Endothelial cell (in vitro differentiated cells): Measurements from ENCODE around the gene SUN3. TPM values are rescaled to one million over a fixed set of nuclear protein-coding genes. Genes with fewer than 3 reads are reported as not detected.
A peak's percentile ranks its signal among the peaks of the same experiment; 100 is the strongest.
"Not testable (repeated sequence)": the region's sequence is repeated elsewhere in the genome, so short reads cannot be mapped to it uniquely, and the experiment has no call there.

Experiments used
- DNase-seq: peaks from one replicate; pipeline ENCODE4 v3.0.0; 2021; ENCODE audit warnings: low spot score
- H3K27ac Mint-ChIP-seq: one replicate; pipeline ENCODE4 v1.8.0; 2021; ENCODE audit warnings: mixed read lengths, inconsistent platforms; ENCODE audit not compliant: unreplicated experiment
- H3K27me3 Mint-ChIP-seq: one replicate; pipeline ENCODE4 v1.8.0; 2021; ENCODE audit warnings: mild to moderate bottlenecking, moderate library complexity, mixed read lengths, inconsistent platforms; ENCODE audit not compliant: unreplicated experiment
- H3K36me3 Mint-ChIP-seq: one replicate; pipeline ENCODE4 v1.8.0; 2021; ENCODE audit warnings: mild to moderate bottlenecking, low read depth, mixed read lengths, inconsistent platforms; ENCODE audit not compliant: unreplicated experiment
- H3K4me1 Mint-ChIP-seq: one replicate; pipeline ENCODE4 v1.8.0; 2021; ENCODE audit warnings: mild to moderate bottlenecking, mixed read lengths, inconsistent platforms; ENCODE audit not compliant: unreplicated experiment
- H3K4me3 Mint-ChIP-seq: one replicate; pipeline ENCODE4 v1.8.0; 2021; ENCODE audit warnings: mild to moderate bottlenecking, mixed read lengths, inconsistent platforms; ENCODE audit not compliant: unreplicated experiment
- H3K9me3 Mint-ChIP-seq: one replicate; pipeline ENCODE4 v1.8.0; 2021; ENCODE audit warnings: mixed read lengths, inconsistent platforms; ENCODE audit not compliant: unreplicated experiment
- CTCF ChIP-seq: fragments of 200-600 bp; sonication (generic); IDR thresholded peaks from one replicate; pipeline ENCODE4 v1.5.0; 2021; ENCODE audit warnings: antibody characterized with exemption; ENCODE audit not compliant: unreplicated experiment
- total RNA-seq: library from RNA; stranded (reverse); fragmentation: NEBNext Ultra II Directional; extraction: Animal tissue kit (Norgen Biotek cat#: 25700); gene quantifications from one replicate; pipeline ENCODE4 v1.2.1, GENCODE V29; 2021; ENCODE audit not compliant: unreplicated experiment

The SUN3 gene
- total RNA-seq, 1 donor from 2014 or later = not detected

DNA sequence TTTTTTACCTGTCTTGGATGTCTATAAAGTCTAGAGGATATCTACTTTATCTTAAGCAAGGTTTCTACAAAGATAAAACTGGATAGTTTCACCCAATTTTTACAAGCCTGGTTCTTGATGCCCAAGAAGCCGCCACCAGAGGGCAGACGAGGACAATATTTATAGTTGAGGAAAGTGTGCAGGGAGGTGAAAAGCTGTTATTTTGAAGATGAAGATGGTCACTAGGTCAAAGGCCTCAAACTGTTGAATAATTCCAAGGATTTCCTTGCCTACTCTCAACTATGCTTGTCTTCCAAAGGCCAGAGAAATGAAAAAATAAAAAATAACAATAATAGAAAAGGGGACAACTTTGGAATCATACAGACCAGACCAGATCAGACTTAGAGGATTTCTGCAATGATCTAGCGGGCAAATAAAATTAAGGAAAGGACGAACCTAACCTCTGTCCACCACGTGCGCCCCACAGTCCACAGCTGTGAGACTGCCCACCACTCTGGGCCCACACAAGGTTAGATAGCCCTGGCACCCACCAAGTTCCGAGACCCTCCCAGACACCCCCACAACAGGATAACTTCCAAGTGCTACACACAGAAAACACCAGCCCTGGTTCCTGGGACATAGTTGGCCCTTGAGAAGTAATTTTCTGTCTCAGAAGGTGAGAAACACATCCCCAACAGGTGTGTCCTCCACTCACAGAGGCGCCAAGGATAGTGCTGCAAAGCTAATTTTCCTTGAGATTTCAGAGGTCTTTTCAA lies 83.5 kb downstream of the SUN3 start:
- H3K27me3 Mint-ChIP-seq = peaks cover 4% of the 10 kb centered on the region
- no peaks in the 10 kb centered on the region for H3K9me3 Mint-ChIP-seq
- no peak overlapping the region for H3K27ac Mint-ChIP-seq
- H3K4me1 Mint-ChIP-seq = peaks cover 68% of the 10 kb centered on the region
- peak; percentile 80 for TF ChIP-seq CTCF
- H3K4me3 Mint-ChIP-seq = no peak overlapping the region
- no peaks in the 10 kb centered on the region for H3K36me3 Mint-ChIP-seq
- peak; percentile 76 for DNase-seq

DNA sequence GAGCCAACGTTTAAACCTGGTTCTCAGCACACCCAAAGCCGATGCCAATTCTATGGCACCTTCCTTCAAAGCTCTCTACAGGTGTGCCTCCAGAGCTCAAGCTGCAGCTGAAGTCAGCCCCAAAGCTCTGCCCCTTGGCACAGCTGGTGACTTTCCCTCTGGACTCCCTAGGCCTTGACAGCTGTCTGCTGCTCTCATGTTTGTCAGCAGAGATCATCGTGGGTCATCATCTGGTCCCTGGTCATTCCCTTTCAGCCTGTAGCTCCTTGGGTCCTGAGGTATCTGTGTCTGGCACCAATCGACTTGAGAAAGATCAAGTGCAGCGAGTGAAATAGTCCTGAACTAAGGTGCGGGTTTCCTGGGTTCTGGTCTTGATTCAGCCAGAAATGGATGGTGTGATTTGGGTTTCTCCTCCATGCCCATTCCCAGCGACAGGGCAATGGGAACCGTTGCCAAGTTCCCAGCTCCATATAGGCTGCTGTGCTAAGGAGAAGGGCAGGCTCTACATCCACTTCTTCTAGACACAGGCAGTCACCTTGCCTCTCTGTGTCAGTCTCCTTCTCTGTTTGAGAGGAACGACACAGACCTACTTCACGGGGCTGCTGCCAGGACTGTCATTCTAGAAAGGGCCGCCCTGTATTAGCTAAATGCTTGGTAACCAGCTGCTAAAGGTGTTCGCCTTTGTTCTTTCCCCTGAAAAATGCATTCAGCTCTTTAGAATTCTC lies 84.2 kb downstream of the SUN3 start:
- Mint-ChIP-seq H3K27me3 (peaks cover 4% of the 10 kb centered on the region), H3K27ac (no peak overlapping the region), H3K4me1 (peaks cover 69% of the 10 kb centered on the region), H3K9me3 (no peaks in the 10 kb centered on the region), H3K36me3 (no peaks in the 10 kb centered on the region), H3K4me3 (no peak overlapping the region)
- no peak for DNase-seq
- no peak for TF ChIP-seq CTCF

- Mint-ChIP-seq H3K27ac (peak overlapping the region; percentile 93), H3K9me3 (no peaks in the 10 kb centered on the region), H3K27me3 (peaks cover 4% of the 10 kb centered on the region), H3K36me3 (peaks cover 3% of the 10 kb centered on the region), H3K4me3 (no peak overlapping the region), H3K4me1 (peaks cover 68% of the 10 kb centered on the region)
- no peak for DNase-seq
- TF ChIP-seq CTCF = no peak
Observed at GRCh38 chr7:47943676-47944474, 85.0 kb downstream of the SUN3 start.

DNA sequence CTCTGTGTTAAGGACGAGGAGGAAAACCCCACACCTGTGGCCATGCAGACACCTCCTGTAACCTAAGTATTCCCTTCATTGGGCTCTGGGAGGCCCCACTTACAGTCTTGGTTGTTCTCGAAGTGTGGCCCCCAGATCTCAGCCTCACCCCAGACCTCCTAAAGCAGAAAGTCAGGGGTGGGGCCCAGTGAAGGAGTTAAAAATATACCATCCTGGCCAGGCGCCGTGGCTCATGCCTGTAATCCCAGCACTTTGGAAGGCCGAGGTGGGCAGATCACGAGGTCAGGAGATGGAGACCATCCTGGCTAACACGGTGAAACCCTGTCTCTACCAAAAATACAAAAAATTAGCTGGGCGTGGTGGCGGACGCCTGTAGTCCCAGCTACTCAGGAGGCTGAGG lies 86.3 kb downstream of the SUN3 start:
- H3K9me3 Mint-ChIP-seq, H3K27me3 Mint-ChIP-seq, DNase-seq, H3K4me3 Mint-ChIP-seq, H3K36me3 Mint-ChIP-seq, H3K27ac Mint-ChIP-seq: not testable (repeated sequence)
- peaks cover 58% of the 10 kb centered on the region for H3K4me1 Mint-ChIP-seq

GRCh38 chr7:47942132-47942531 lies 86.8 kb downstream of the SUN3 start:
- Mint-ChIP-seq H3K4me1 (peaks cover 58% of the 10 kb centered on the region), H3K36me3 (peaks cover 4% of the 10 kb centered on the region), H3K9me3 (no peaks in the 10 kb centered on the region), H3K4me3 (no peak overlapping the region), H3K27me3 (peaks cover 4% of the 10 kb centered on the region), H3K27ac (peak overlapping the region; percentile 28)
- no peak for TF ChIP-seq CTCF
- no peak for DNase-seq
